ENCODE data around the gene RIPOR3. TPM values are rescaled to one million over a fixed set of nuclear protein-coding genes. Genes with fewer than 3 reads are reported as not detected.
"Not testable (repeated sequence)": the region's sequence is repeated elsewhere in the genome, so short reads cannot be mapped to it uniquely, and the experiment has no call there.

RIPOR3 gene
- total RNA-seq, 1 donor: 6.5 TPM

DNA sequence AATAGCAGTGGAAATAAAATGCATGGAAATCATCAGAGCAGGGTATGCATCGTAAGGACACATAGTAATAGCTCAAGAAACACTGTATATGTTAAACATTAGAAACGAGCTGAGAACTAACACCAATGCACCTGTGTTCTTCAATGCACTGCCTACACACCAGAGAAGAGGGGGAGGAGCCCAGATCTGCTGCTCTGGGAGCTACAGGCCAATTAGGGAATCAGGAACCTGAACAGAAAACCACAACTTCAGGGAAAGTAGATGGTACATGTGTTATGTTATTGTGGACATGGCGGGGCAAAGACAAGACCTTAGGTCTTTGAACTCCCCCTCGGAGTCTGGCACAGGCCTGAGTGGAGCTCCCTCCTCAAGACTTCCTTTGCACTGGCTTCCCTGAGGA, 39.7 kb downstream of the RIPOR3 start:
- no peak for DNase-seq (ENCODE audit: low read depth)
- TF ChIP-seq, protein P1, sequence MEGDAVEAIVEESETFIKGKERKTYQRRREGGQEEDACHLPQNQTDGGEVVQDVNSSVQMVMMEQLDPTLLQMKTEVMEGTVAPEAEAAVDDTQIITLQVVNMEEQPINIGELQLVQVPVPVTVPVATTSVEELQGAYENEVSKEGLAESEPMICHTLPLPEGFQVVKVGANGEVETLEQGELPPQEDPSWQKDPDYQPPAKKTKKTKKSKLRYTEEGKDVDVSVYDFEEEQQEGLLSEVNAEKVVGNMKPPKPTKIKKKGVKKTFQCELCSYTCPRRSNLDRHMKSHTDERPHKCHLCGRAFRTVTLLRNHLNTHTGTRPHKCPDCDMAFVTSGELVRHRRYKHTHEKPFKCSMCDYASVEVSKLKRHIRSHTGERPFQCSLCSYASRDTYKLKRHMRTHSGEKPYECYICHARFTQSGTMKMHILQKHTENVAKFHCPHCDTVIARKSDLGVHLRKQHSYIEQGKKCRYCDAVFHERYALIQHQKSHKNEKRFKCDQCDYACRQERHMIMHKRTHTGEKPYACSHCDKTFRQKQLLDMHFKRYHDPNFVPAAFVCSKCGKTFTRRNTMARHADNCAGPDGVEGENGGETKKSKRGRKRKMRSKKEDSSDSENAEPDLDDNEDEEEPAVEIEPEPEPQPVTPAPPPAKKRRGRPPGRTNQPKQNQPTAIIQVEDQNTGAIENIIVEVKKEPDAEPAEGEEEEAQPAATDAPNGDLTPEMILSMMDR (IDR thresholded peaks at IDR 0.05; ENCODE audit: insufficient read depth, low read length): no peak
- no peak overlapping the region for H3K4me3 ChIP-seq (ENCODE audit: low read depth, low read length)

DNA sequence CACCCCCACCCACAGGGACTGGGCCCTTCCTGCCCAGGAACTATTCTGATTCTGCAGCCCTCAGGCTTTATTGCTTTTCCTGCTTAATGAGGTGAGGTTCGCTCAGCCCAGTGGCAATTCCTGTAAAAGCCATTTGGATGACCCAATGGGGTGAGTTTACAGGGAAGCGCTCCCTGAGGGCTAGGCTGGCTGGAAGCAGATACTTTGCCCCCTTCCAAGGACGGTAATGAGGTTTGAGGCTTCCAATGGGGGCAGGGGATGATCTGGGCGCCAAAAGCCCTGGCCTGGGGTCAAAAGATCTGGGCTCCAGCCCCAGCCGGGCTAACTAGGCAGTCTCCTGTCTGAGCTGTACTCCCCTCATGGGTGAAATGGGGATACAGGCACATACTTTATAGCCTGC, 41.8 kb downstream of the RIPOR3 start:
- DNase-seq (ENCODE audit: low read depth): no peak
- H3K4me3 ChIP-seq (ENCODE audit: low read depth, low read length): no peak overlapping the region
- TF ChIP-seq, protein P1 (IDR thresholded peaks at IDR 0.05; ENCODE audit: insufficient read depth, low read length): no peak

DNA sequence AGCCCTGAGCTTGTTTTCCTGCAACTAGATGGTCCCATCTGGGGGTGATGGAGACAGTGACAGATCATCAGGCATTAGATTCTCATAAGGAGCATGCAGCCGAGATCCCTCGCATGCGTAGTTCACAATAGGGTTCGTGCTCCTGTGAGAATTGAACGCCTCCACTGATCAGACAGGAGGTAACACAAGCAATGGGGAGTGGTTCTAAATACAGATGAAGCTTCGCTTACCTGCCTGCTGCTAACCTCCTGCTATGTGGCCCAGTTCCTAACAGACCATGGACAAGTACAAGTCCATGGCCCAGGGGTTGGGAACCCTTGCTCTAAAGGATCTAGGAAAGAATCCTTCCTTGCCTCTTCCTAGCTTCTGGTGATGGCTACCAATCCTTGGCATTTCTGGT, 42.7 kb downstream of the RIPOR3 start:
- no peak overlapping the region for H3K4me3 ChIP-seq (ENCODE audit: low read depth, low read length)
- TF ChIP-seq, protein P1 (IDR thresholded peaks at IDR 0.05; ENCODE audit: insufficient read depth, low read length): no peak
- DNase-seq (ENCODE audit: low read depth): no peak

DNA sequence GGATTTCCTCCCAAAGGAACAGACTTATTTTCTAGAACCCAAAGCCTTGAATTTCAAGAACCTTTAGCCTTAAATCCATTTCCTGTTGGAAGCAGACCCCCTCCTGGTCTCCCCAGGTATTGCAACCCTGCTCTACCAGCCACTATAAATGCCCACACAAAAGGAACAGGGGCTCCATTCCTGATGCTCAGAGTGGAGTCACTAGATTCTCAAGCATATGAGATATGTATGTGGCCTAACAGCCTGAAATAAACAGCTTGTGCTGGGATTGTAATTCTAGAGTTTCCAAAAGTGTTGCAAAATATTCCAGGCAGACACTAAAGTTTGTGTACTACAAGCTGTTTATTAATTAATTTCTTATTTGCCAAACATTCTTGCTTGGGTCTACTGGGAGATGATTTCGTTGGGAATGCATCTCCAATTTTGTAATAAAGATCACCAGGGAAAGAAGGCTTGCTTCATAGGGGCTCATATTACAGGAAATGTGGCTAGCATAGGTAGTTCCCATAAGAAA, 44.8 kb downstream of the RIPOR3 start:
- H3K4me3 ChIP-seq (ENCODE audit: low read depth, low read length): no peak overlapping the region
- peak; percentile 64 for DNase-seq (ENCODE audit: low read depth)
- TF ChIP-seq, protein P1 (IDR thresholded peaks at IDR 0.05; ENCODE audit: insufficient read depth, low read length): peak; percentile 45

DNA sequence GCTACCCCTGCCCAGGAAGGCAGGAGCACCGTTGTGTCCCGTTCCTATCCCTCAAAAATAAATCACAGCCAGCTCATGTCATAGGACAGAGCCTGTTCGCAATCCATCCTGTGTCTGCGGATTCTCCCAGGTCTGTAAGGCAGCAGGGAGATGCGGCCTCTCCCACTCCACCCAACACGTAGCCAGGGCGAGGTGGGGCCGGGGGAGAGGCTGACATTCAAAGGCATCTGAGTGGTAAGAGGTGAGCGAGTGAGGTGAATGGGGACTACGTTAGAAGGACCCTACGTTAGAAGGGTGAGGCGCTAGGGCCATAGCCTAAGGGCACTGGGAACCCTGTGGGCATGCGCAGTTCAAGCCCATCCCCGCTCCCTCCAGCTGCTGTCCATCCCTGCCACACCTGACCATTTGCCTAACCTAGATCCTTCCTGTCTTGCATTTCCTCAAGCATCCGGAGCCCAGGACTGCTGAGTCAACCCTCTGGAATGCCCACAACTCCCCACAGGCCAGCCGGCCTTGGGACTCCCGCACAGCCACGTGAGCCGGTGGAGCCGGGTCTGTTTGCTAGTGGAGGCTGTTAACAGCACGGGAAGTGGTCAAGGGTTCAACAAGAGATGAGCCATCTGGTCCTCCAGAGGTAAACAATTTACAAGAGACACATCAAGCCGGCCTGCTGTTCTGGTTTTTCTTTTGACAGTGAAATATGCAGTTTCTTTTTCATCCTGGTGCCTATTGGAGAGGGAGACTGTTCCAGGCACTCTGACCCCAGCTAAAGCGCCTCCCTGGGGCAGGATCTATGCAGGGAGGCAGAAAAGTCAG, 45.9 kb downstream of the RIPOR3 start:
- H3K4me3 ChIP-seq (ENCODE audit: low read depth, low read length): no peak overlapping the region
- peak; percentile 91 for DNase-seq (ENCODE audit: low read depth)

DNA sequence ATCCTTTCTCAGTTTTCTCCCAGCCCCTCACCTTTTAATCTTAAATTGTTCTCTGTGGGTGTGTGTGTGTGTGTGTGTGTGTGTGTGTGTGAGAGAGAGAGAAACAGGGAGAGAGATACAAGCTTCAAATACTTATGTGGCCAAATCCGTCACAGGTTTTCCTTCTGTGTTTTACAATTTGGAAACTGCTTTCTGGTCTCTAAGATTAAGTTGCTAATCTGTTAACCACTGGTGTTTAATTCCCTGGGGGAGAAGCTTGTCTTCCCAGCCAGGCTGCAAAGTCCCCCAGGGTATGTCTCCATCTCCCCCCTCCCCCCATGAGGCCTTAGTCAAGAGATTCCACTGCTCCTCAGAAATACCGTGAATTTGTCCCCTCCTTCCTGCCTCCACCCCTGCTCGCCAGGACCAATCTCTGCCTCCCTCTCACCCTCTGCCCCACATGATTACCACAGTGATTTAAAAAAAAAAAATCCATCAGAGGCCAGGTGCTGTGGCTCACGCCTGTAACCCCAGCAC, 49.0 kb downstream of the RIPOR3 start:
- TF ChIP-seq, protein P1 (IDR thresholded peaks at IDR 0.05; ENCODE audit: insufficient read depth, low read length): no peak
- peak; percentile 37 for DNase-seq (ENCODE audit: low read depth)
- no peak overlapping the region for H3K4me3 ChIP-seq (ENCODE audit: low read depth, low read length)

More for the DNA sequence above, 45.9 kb downstream of the RIPOR3 start:
- TF ChIP-seq, protein P1 (IDR thresholded peaks at IDR 0.05; ENCODE audit: insufficient read depth, low read length): no peak

DNA sequence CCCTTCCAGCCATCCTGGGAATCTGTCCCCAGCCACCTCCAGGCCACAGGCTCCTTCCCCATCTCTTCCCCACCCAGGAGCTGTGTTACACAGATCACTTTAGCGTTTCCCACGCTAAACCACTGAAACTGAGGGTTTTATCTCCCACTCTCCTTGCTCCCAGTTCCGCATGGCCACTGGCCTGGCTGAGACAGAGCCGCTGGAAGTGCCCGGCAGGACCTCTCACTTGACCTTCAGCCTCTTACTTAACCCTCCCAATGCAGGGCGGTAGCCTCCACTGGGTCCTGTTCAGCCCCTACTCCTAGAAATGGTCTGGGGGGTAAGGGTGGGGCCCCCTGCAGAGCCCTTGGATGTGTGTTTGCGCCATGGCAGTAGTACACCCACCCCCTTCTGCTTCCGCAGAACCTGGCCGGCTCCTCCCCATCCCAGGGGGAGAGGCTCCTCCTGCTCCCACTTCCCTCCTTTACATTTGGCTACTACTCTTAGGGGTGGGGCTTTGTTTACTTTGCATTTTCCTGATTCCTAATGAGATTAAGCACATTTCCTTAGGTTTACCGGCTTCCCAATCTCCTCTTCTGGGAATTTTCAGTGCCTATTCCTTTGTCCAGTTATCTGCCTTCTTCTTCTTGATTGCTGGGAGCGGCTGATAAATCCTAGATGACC, 49.6 kb downstream of the RIPOR3 start:
- not testable (repeated sequence) for H3K4me3 ChIP-seq (ENCODE audit: low read depth, low read length)

DNA sequence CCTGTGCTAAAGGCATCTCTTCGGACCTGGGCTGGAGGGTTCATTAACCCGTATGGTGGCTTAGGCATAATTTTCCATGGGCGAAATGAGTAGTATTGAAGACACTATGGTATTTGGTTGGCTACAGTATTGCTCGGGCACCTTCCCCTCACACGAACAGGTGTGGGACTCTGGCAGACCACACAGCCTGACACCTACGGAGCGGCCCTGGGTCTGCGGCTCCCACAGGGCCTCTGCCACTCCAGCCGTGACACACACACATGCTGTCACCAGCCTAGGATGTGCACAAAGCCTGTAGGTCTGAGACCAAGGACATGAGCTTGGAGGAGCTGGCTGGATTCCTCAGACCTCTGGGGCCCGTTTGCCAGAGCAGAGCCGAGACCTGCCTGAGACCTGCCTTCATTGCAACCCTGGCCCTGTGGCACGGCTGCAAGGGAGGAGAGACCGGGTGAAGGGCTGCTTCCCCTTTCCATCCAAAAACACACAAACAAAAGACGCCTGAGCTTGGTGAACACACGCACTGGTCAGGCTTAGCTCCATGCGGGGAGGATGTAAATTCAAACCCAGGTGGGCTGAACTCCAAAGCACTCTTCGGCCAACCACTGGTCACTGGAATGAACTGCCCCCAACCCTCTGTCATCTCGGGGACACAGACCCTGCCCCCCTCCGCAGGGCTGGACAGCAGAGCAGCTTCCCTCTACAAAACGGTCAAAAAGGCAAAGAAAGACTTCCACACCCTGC, 51.2 kb downstream of the RIPOR3 start:
- not testable (repeated sequence) for DNase-seq (ENCODE audit: low read depth)

More for the DNA sequence above, 49.6 kb downstream of the RIPOR3 start:
- not testable (repeated sequence) for DNase-seq (ENCODE audit: low read depth)

DNA sequence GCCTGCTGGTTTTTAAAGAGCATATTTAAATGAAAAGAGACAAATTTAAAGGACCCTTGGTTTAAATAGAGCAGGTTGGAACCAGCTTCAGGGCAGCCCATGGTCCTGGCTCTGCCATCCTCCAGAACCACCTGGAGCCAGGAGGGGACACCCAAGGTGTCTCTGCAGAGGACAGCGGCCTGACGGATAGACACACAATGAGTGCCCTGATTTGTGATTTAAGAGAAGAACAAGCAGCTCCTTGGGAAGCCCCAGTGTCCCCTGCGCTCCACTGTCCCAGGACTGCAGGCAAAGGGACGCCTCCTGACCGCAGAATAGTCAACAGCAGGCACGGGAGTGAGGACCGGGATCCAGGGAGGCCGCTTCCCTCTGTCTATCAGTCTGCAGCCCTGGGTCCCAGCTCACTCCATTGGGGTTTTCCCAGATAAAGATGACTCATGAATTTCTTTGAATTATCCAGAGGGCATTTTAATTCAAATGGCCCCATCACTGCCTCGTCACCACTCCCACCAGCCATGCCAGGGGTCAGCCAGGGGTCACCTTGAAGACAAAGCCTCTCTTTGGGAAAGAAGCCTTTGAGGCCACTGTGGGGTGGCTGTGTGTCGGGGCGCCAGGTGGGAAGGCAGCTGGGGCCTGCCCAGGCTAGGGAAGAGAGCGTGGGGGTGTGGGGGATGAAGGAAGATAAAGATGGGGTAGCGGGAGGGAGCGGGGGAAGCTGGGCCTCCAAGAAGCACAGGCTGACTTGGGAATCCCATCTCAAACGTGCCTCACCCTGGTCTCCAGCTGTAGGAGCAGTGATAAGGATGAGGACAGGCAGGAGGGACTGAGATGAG, 53.1 kb downstream of the RIPOR3 start:
- H3K4me3 ChIP-seq (ENCODE audit: low read depth, low read length): not testable (repeated sequence)
- DNase-seq (ENCODE audit: low read depth): peak; percentile 83

More for the DNA sequence above, 51.2 kb downstream of the RIPOR3 start:
- not testable (repeated sequence) for H3K4me3 ChIP-seq (ENCODE audit: low read depth, low read length)

Measured in fibroblast of the aortic adventitia (primary cell).